T-cell (primary cell): Measurements from ENCODE around the gene SPAG9. TPM values are rescaled to one million over a fixed set of nuclear protein-coding genes. Genes with fewer than 3 reads are reported as not detected.
A peak's percentile ranks its signal among the peaks of the same experiment; 100 is the strongest.

ENCODE experiments used
- ATAC-seq, 4 experiments: fragments of 200-7000 bp in 3 of 4; fragments of 150-1000 bp in 1 of 4; cut with Tn5 transposase; replicated peaks in 1 of 4; 1 replicate in 3 of 4; 2 replicates in 1 of 4; pipeline ENCODE4 v1.10.0; 2021; ENCODE audit warnings: moderate library complexity in 3 of 4, mild to moderate bottlenecking in 2 of 4, moderate number of reproducible peaks in 1 of 4
- CTCF ChIA-PET, 2 donors: fragments of 300-600 bp; sonication (Branson Sonifier 250); formaldehyde crosslinking; loops; one replicate each; lab custom pipeline; 2022; ENCODE audit warnings: antibody characterized with exemption in 2 of 2; lab: Charles Lee
- POLR2A ChIA-PET, 2 donors: fragments of 300-600 bp; sonication (Branson Sonifier 250); formaldehyde crosslinking; loops; one replicate each; lab custom pipeline; 2022; ENCODE audit warnings: antibody characterized with exemption in 2 of 2; lab: Charles Lee
- DNase-seq, 35 experiments: peaks; one replicate each; pipeline versions ENCODE4 v3.0.0 to v3.0.0-alpha.2; 2013 to 2023
- H3K27ac ChIP-seq: one replicate; pipeline ENCODE4 v1.5.1; 2013; ENCODE audit warnings: low read length
- H3K27me3 ChIP-seq, 2 experiments: replicated peaks in 1 of 2; 1 replicate in 1 of 2; 2 replicates in 1 of 2; pipeline versions ENCODE4 v1.6.1 to v1.7.0; 2013; ENCODE audit warnings: low read length in 1 of 2, mixed read lengths in 1 of 2; ENCODE audit not compliant: control insufficient read depth in 2 of 2, insufficient read depth in 2 of 2; ENCODE audit errors: extremely low read depth in 1 of 2
- H3K36me3 ChIP-seq, 2 donors: 1 replicate in 1 of 2; 2 replicates in 1 of 2; pipeline versions ENCODE4 v1.6.1 to v1.7.0; 2013; ENCODE audit warnings: low read length in 1 of 2; ENCODE audit not compliant: control insufficient read depth in 2 of 2, insufficient read depth in 1 of 2; ENCODE audit errors: extremely low read depth in 1 of 2
- H3K4me1 ChIP-seq, 2 experiments: 1 replicate in 1 of 2; 2 replicates in 1 of 2; pipeline versions ENCODE4 v1.6.1 to v1.7.0; 2013; ENCODE audit warnings: low read length in 2 of 2, mixed read lengths in 1 of 2; ENCODE audit not compliant: insufficient read depth in 2 of 2, control insufficient read depth in 1 of 2; ENCODE audit errors: extremely low read depth in 1 of 2
- H3K4me3 ChIP-seq, 2 donors: 1 replicate in 1 of 2; 2 replicates in 1 of 2; pipeline versions ENCODE4 v1.5.1 to v1.7.0; 2013; ENCODE audit warnings: mild to moderate bottlenecking in 2 of 2, low read length in 1 of 2, moderate library complexity in 1 of 2; ENCODE audit not compliant: control insufficient read depth in 1 of 2; ENCODE audit errors: extremely low read depth in 1 of 2
- H3K9me3 ChIP-seq: 2 replicates; pipeline ENCODE4 v1.7.0; 2013
- H3K27ac Mint-ChIP-seq, 2 donors: one replicate each; pipeline ENCODE4 v1.8.0; 2020 to 2021; ENCODE audit warnings: mild to moderate bottlenecking in 2 of 2, mixed read lengths in 2 of 2
- H3K27me3 Mint-ChIP-seq, 2 donors: one replicate each; pipeline ENCODE4 v1.8.0; 2021 to 2022; ENCODE audit warnings: mixed read lengths in 2 of 2
- H3K36me3 Mint-ChIP-seq: one replicate; pipeline ENCODE4 v1.8.0; 2021; ENCODE audit warnings: mixed read lengths
- H3K4me1 Mint-ChIP-seq, 3 donors: one replicate each; pipeline ENCODE4 v1.8.0; 2020 to 2022; ENCODE audit warnings: mixed read lengths in 3 of 3, mild to moderate bottlenecking in 1 of 3
- H3K4me3 Mint-ChIP-seq, 3 donors: one replicate each; pipeline ENCODE4 v1.8.0; 2020 to 2022; ENCODE audit warnings: mild to moderate bottlenecking in 3 of 3, mixed read lengths in 3 of 3, moderate library complexity in 3 of 3
- H3K9me3 Mint-ChIP-seq, 3 donors: one replicate each; pipeline ENCODE4 v1.8.0; 2020 to 2022; ENCODE audit warnings: mixed read lengths in 3 of 3
- WGBS: methylation state at CpG from one replicate; pipeline ENCODE4 v1.1.5; 2013; ENCODE audit warnings: missing lambda C conversion rate; ENCODE audit not compliant: insufficient coverage; 5-methylcytosine and 5-hydroxymethylcytosine counted together
- total RNA-seq, 35 experiments: library from RNA in 6 of 35; stranded (reverse) in 6 of 35; fragments of 120-200 nt in 1 of 35; gene quantifications; one replicate each; pipeline versions ENCODE4 v1.2.1 to v1.2.4 and lab custom pipeline; 2013 to 2026

Gene SPAG9
- total RNA-seq, 5 donors from 2014 or later (not counting 1 experiment from before 2014, with no cell fraction given): 48.9 to 61.8 (median 51.9) TPM

GRCh38 chr17:50935221-50935995 lies 185.3 kb downstream of the SPAG9 start:
- Mint-ChIP-seq H3K4me1 (peaks cover 17 to 27% (median 21%) of the 10 kb centered on the region in 3 donors), H3K36me3 (no peaks in the 10 kb centered on the region), H3K9me3 (no peaks in the 10 kb centered on the region), H3K4me3 (no peak overlapping the region), H3K27me3 (no peaks in the 10 kb centered on the region), H3K27ac (no peak overlapping the region)
- no peak overlapping the region for H3K27ac ChIP-seq
- H3K4me3 ChIP-seq: no peak overlapping the region
- H3K27me3 ChIP-seq: no peaks in the 10 kb centered on the region
- CTCF ChIA-PET: interaction anchor here (1.0 to 2.8 kb wide), 2 partner anchors 24 to 83 kb away, joined by 3 to 15 read pairs; no protein-coding TSS in a partner anchor
- no peaks in the 10 kb centered on the region for H3K36me3 ChIP-seq
- H3K9me3 ChIP-seq: no peaks in the 10 kb centered on the region
- POLR2A ChIA-PET: interaction anchor here (0.6 to 0.7 kb wide), 2 partner anchors 27 to 39 kb away, joined by 3 to 6 read pairs; no protein-coding TSS in a partner anchor
- DNase-seq: no peak
- peaks cover 4 to 14% of the 10 kb centered on the region in 2 experiments for H3K4me1 ChIP-seq
- no peak for ATAC-seq
- 86% methylated on average over 14 of the region's 16 CpGs for WGBS

- peak overlapping the region; percentile 6 to 22 for H3K27ac Mint-ChIP-seq
- Histone ChIP-seq H3K9me3 (no peaks in the 10 kb centered on the region), H3K27ac (no peak overlapping the region), H3K4me3 (no peak overlapping the region), H3K36me3 (no peaks in the 10 kb centered on the region), H3K27me3 (no peaks in the 10 kb centered on the region), H3K4me1 (peaks cover 4 to 20% of the 10 kb centered on the region in 2 experiments)
- H3K4me3 Mint-ChIP-seq: no peak overlapping the region
- WGBS: 90% methylated on average over 9 of the region's 15 CpGs
- POLR2A ChIA-PET: no interaction called here
- peaks cover 22 to 32% (median 25%) of the 10 kb centered on the region in 3 donors for H3K4me1 Mint-ChIP-seq
- ATAC-seq (no peak), DNase-seq (no peak)
- no peaks in the 10 kb centered on the region for H3K36me3 Mint-ChIP-seq
- no peaks in the 10 kb centered on the region for H3K9me3 Mint-ChIP-seq
- no peaks in the 10 kb centered on the region for H3K27me3 Mint-ChIP-seq
- CTCF ChIA-PET: interaction anchor here in 1 of 2 donors (2.8 kb wide), 1 partner anchor 82 kb away, joined by 15 read pairs; no protein-coding TSS in a partner anchor
Measured at GRCh38 chr17:50934672-50935220, 185.9 kb downstream of the SPAG9 start.

GRCh38 chr17:50934161-50934560 lies 186.5 kb downstream of the SPAG9 start:
- Mint-ChIP-seq H3K36me3 (no peaks in the 10 kb centered on the region), H3K4me1 (peaks cover 23 to 33% (median 28%) of the 10 kb centered on the region in 3 donors), H3K27ac (peak overlapping the region; percentile 6 to 22), H3K27me3 (no peaks in the 10 kb centered on the region), H3K9me3 (no peaks in the 10 kb centered on the region), H3K4me3 (no peak overlapping the region)
- H3K9me3 ChIP-seq: no peaks in the 10 kb centered on the region
- H3K36me3 ChIP-seq: no peaks in the 10 kb centered on the region
- no peak overlapping the region for H3K27ac ChIP-seq
- no CpG with 5 or more reads among the region's 4 CpGs for WGBS
- POLR2A ChIA-PET: no interaction called here
- no peak for DNase-seq
- H3K4me3 ChIP-seq: no peak overlapping the region
- ATAC-seq: no peak
- no peaks in the 10 kb centered on the region for H3K27me3 ChIP-seq
- CTCF ChIA-PET: interaction anchor here in 1 of 2 donors (2.8 kb wide), 1 partner anchor 82 kb away, joined by 15 read pairs; no protein-coding TSS in a partner anchor
- peaks cover 4 to 21% of the 10 kb centered on the region in 2 experiments for H3K4me1 ChIP-seq

- H3K9me3 Mint-ChIP-seq: no peaks in the 10 kb centered on the region
- WGBS: 2% methylated on average over 58 of the region's 62 CpGs
- DNase-seq (peak; percentile 24 to 74 (median 48)), ATAC-seq (peak; percentile 76 to 85 (median 79))
- Histone ChIP-seq H3K9me3 (no peaks in the 10 kb centered on the region), H3K4me3 (peak overlapping the region; percentile 48 to 57), H3K4me1 (peaks cover 4 to 32% of the 10 kb centered on the region in 2 experiments), H3K27ac (peak overlapping the region; percentile 80), H3K27me3 (no peaks in the 10 kb centered on the region), H3K36me3 (no peaks in the 10 kb centered on the region)
- H3K4me3 Mint-ChIP-seq: peak overlapping the region; percentile 85 to 91 (median 91)
- POLR2A ChIA-PET: interaction anchor here (0.5 to 0.7 kb wide), 6 partner anchors 14 to 560 kb away, joined by 3 to 6 read pairs (median 4); partner anchors contain the start of gene TOB1 (in 1 of the 2)
- CTCF ChIA-PET: interaction anchor here (0.6 to 1.2 kb wide), 4 partner anchors 11 to 52 kb away, joined by 3 read pairs; no protein-coding TSS in a partner anchor
- H3K4me1 Mint-ChIP-seq: peaks cover 32 to 54% (median 45%) of the 10 kb centered on the region in 3 donors
- H3K36me3 Mint-ChIP-seq: no peaks in the 10 kb centered on the region
- no peaks in the 10 kb centered on the region for H3K27me3 Mint-ChIP-seq
- peak overlapping the region; percentile 97 to 98 for H3K27ac Mint-ChIP-seq
Measured at GRCh38 chr17:50931144-50931908, 189.3 kb downstream of the SPAG9 start.

DNA sequence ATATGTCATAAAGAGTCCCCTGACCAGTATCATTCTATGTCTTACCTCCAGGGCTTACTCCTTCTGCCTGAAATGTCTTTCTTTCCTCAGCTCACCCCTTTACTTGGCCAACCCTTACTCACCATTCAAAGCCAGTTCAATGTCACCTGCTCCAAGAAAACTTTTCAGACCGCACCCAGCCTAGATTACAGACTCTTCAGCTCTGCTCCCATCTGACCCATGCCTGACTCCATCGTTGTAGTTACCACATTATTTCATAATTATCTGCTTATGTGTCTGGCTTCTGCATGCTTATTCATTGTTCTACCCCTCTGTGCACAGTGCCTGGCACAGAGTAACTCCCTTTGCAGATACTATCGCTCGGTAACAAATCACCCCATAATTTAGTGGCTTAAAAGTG lies 192.0 kb downstream of the SPAG9 start:
- H3K4me1 ChIP-seq: peaks cover 4 to 41% of the 10 kb centered on the region in 2 experiments
- POLR2A ChIA-PET: no interaction called here
- no peaks in the 10 kb centered on the region for H3K27me3 Mint-ChIP-seq
- WGBS: 90% methylated on average over 2 of the region's 4 CpGs
- no peak overlapping the region for H3K4me3 Mint-ChIP-seq
- no peaks in the 10 kb centered on the region for H3K9me3 Mint-ChIP-seq
- H3K9me3 ChIP-seq: no peaks in the 10 kb centered on the region
- H3K4me1 Mint-ChIP-seq: peaks cover 42 to 57% (median 56%) of the 10 kb centered on the region in 3 donors
- no peaks in the 10 kb centered on the region for H3K36me3 Mint-ChIP-seq
- H3K27ac Mint-ChIP-seq: no peak overlapping the region
- CTCF ChIA-PET: no interaction called here
- H3K36me3 ChIP-seq: no peaks in the 10 kb centered on the region
- ATAC-seq (no peak), DNase-seq (no peak)
- H3K4me3 ChIP-seq: no peak overlapping the region
- no peaks in the 10 kb centered on the region for H3K27me3 ChIP-seq
- H3K27ac ChIP-seq: no peak overlapping the region
